Right renal cortex interstitium (tissue), 3 donors: Measurements from ENCODE around the gene OR2AG2. TPM values are rescaled to one million over a fixed set of nuclear protein-coding genes. Genes with fewer than 3 reads are reported as not detected.

Experiments
- DNase-seq, 3 donors: peaks; one replicate each; pipeline ENCODE4 v3.0.0-alpha.2; 2013; ENCODE audit warnings: low read depth in 3 of 3, low spot score in 2 of 3
- polyA plus RNA-seq, 3 donors: library from polyadenylated mRNA; unstranded; fragments of 120-200 nt; gene quantifications; one replicate each; pipeline ENCODE4 v1.2.1, GENCODE V29; 2013; ENCODE audit not compliant: insufficient read length in 3 of 3

The OR2AG2 gene
- polyA plus RNA-seq, 3 donors: 0.07 to 0.14 (median 0.10) TPM

DNA sequence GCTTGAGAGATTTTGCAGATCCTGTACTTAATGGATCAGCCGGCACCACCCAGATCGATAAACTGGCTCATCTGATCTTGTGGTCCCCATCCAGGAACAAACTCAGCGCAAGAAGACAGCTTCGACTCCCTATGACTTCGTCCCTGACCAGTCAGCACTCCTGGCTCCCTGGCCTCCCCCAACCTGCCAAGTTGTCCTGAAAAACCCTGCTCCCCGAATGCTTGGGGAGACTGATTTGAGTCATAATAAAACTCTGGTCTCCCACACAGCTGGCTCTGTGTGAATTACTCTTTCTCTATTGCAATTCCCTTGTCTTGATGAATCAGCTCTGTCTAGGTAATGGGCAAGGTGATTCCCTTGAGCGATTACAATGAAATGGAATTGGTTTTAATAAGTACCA, 29.5 kb downstream of the OR2AG2 start:
- no peak for DNase-seq

DNA sequence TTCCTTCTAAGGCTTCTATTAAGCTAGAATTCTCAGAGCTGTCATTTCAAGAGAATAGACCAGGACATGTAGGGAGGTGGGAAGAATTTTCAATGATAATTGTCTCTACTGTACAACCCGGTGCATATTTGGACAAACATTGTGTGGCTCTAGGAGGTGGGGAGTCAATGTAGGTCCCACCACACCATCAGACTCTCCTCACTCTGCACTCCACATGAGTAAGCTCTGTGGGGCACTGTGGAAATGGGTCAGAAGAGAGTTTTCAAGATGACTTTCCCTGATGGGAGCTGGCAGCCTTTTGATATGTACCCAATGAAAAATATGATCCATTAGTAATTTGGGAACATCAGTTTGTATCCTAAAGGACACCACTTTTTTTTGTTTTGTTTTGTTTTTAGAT, 33.2 kb downstream of the OR2AG2 start:
- DNase-seq: no peak

DNA sequence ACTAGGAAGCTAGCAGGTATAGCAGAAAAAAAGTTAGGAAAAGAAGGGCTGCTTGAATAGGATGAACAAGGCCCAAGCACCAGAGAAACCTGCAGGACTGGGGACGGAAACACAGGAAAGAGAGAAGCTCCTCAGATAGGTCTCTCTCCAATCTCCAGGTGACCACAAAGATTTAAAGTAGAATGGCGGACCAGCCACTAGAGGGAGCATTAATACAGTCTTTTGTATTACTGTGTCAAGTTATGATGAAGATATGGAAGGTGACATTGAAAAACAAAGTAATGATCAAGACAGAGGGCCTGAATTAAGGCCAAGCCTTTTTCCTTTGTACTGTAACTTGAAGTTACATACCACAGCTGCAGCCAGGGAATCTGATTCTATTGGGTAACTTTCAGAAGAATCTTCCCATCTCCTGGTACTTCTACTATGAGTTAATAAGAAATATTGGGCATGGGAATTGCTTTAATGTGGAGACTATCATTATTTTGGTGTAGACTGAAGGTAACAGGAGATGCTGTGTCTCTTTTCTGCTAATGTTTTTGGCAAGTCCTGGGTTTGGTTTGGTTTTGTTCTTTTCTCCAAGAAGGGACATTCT, 33.8 kb downstream of the OR2AG2 start:
- no peak for DNase-seq

DNA sequence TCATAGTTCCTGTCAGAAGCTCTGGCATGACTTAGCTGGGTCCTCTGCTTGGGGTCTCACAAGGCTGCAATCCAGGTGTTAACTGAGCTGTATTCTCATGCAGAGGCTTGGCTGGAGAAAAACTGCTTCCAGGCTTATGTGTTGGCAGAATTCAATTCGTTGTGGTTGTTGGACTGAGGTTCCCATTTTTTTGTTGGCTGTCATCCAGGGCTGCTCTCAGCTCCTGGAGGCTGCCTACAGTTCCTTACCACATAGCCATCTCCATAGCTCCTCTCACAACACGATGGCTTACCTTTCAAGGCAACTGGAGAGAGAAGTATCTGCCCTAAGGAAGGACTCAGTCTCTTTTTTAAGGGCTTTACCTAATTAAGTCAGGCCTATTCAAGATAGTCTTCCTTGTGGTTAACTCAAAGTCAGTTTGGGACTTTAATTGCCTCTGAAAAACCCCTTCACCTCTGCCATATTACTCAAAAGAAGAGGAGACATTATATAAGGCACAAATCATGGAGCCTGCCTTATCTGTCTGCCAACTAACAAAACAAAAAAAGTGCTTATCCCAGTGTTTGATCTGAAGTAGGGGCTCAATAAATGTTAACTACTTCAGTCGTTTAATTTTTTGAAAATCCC, 35.2 kb downstream of the OR2AG2 start:
- no peak for DNase-seq

DNA sequence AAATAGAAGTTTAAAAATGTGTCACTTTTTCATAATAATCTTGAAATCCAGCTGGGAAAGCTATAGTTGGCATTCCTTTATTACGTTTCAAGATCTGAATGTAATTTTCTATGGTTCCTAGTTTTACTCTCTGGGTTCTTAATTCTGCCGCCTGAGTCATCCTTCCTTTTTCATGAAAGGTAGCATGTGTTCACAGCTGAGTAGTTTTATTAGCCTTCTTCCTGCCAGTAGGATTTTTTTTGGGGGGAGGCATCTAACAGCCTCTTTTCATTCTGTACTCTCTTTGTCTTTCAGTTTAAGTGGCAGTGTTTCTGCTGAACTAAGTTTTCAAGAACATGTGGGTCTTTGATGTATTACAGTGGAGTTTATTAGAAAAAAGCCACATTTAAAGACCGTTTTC, 36.5 kb downstream of the OR2AG2 start:
- DNase-seq: no peak

DNA sequence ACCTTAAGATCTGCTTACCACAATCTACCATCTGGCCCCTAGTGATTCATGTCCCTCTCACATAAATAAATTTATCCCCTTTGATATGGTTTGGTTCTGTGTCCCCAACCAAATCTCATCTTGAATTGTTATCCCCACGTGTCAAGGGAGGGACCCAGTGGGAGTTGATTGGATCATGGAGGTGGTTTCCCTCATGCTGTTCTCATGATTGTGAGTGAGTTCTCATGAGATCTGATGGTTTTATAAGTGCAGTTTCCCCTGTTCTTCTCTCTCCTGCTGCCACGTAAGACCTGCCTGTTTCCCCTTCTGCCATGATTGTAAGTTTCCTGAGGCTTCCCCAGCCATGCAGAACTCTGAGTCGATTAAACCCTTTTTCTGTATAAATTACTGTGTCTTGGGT, 37.2 kb downstream of the OR2AG2 start:
- DNase-seq: no peak

DNA sequence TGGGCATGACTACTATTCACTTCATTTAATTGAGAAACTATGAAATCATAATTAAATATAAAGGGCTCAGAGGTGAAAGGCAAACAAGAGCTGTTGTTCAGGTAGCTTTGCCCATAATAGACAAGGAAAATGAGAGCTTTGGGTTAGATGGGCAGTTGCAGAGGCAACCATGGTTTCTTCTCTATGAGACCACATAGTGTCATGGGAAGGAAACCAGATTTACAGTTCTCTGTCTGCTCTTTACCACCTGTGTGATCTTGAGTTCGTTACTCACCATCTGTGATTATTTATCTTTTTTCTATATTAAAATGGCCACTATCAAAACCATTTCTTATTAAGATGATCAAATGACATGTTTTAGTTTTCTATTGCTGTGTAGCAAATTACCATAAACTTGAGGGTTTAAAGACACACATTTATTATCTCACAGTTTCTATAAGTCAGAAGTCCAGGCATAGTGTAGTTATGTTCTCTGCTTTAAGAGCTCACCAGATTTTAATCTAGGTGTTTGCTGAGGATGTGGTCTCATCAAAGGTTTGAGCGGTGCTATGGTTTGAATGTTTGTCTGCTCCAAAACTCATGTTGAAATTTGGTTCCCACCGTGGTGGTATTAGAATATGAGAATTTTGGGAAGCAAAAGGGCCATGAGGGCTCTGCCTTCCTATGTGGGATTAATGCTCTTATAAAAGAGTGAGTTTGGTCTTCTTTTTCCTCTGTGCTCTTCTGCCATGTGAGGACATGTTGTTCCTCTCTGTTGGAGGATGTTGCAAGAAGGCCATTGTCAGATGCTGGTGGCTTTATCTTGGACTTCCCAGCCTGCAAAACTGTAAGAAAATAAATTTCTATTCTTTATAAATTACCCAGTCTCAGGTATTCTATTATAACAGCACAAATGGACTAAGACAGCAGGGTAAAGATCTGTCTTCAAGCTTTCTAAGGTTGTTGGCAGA, 38.2 kb downstream of the OR2AG2 start:
- no peak for DNase-seq

DNA sequence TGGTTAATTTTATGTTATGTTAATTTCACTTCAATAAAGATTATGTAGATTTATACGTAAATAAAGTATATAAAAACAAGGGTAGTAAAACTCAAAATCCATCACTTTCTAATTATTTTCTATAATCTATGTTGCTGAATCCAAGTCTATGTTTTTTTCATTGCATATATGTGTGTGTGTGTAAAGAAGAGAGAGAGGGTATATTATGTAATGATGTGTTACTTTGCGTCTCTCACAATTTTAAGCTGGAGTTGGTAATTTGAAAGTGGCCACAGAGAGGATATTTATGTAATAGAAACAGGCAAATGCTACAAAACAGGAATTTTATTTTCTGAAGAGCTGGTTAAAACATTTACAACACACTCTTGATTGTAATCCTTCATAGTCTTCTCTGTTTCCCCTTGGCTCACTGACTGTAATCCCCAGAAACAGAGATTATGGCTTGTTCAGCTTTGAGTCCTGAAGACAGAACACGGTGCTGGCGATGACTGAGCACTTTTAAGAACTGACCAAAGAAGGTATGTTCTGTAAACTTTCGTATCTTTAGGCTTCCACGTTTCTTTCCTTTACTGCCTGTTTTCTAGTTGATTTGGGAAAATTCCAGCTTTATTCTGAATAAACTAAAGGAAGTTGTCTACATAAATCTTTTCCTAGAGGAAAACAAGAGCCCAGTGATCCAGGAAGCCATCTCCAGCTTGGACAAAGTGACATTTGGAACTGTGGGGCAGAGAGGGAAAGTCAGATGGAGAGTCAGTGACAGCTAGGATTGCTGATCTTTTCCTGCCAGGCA, 43.6 kb downstream of the OR2AG2 start:
- no peak for DNase-seq

DNA sequence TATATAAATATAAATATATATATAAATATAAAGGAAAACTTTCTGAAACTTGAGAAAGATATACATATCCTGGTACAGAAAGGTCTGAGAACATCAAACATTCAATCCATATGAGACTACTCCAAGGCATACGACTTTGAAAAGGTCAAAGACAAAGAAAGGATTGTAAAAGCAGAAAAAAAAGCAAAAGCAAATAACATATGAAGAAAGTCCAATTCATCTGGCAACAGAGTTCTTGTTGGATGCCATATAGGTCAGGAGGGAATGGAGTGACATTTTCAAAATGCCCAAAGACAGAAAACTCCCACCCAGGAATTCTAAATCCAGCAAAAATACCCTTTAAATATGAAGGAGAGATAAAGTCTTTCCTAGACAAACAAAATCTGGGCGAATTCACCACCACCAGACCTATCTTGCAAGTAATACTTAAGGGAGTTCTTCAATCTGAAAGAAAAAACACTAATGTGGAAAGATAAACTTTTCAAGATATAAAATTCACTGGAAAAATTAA, 46.3 kb downstream of the OR2AG2 start:
- DNase-seq: no peak

DNA sequence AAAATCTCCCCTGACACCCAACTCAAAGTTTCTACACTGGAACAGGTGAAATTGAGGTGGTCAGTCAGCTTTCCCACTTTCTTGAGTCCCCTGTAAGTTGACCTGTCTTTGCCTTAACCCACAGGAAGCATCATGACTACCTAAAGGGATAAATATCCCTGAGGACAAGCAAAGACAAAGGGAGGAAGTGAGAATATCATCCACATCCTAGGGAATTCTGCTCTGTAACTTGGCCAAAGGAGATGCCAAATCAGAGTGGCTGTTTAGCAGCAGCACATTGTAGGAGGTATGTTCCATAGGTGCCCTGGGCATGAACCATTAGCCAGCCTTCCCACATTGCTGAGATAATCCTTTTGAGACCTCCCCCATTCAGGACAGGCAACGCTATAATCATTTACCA, 47.8 kb downstream of the OR2AG2 start:
- no peak for DNase-seq

DNA sequence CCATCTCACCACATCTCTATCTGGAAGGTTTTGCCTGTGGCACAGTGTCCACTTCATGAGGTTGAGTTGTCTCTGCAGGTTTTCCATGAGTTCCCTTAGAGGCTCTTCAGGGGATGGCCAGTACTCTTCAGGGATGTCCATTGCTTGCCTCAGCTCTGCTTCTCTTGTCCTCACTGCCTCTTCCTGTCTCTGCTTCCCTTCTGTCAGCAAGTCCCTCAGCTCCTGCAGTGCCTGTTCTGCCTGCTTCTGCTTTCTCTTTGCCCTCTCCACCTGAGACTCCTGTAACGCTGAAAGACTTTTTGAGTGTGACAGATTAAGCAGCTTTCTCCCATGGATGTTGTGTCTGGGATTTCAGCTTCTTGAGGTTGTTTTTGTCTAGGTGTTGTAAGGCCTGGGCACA, 50.4 kb downstream of the OR2AG2 start:
- no peak for DNase-seq

DNA sequence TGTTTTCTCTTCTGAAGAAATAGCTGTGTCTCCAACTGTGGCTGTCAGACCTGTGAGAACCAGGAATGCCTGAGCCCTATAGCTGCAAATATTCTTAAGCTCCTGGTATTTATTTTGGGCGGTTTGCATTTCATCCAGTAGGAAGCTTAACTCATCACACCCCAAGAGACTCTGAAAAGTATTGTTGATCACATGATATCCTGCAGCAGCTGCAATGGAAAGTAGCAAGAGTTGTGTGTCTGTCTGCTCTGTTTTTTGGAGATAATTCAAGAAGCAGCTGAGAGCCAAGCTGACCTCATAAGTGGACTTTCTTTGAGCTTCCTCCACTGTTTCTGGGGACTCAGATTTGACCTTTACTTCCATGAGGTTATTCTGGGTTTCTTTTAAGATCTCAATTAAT, 52.2 kb downstream of the OR2AG2 start:
- DNase-seq: no peak

DNA sequence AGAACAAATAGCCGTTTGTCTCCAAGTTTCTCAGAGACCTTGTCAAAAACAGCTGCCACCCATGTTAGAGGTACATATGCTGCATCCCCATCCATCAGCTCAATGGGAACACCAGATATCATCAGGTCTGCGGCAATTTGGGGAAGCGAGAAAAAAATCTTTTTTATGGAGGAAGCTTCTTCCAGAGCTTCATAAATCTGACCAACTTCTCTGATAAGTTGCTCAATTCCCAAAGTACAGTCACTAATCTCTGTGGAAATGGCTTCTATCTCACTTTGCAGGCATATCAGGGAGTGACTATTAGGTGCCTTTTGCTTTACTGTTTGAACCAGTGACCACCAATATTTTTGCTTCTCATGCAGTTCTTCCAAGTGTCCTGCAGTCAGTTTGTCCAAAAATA, 54.4 kb downstream of the OR2AG2 start:
- no peak for DNase-seq

Other genes starting within 250 kb of the OR2AG2 start
- 10 to 100 TPM; 21.3 to 22.6 (median 21.6) TPM for gene RRP8, start 168.4 kb downstream of the OR2AG2 start, polyA plus RNA-seq
- gene ILK, start 168.2 kb downstream of the OR2AG2 start, polyA plus RNA-seq: 100 to 1,000 TPM; 144 to 167 (median 159) TPM
- 10 to 100 TPM; 66.4 to 92.9 (median 91.4) TPM for gene TAF10, start 159.8 kb downstream of the OR2AG2 start, polyA plus RNA-seq
- 100 to 1,000 TPM; 111 to 131 (median 118) TPM for gene TPP1, start 152.6 kb downstream of the OR2AG2 start, polyA plus RNA-seq
- 10 to 100 TPM; 27.8 to 31.1 (median 30.3) TPM for gene DCHS1, start 116.2 kb downstream of the OR2AG2 start, polyA plus RNA-seq
- 10 to 100 TPM; 68.3 to 81.6 (median 68.3) TPM for gene MRPL17, start 88.6 kb downstream of the OR2AG2 start, polyA plus RNA-seq
- under 1 TPM in 1 of 3 donors, not detected in 2; 0.07 TPM for gene OR2AG1, start 11.0 kb upstream of the OR2AG2 start, polyA plus RNA-seq
- under 1 TPM in 1 of 3 donors, not detected in 2; 0.04 TPM for gene OR6A2, start 27.7 kb upstream of the OR2AG2 start, polyA plus RNA-seq
- gene OR10A5, start 73.7 kb upstream of the OR2AG2 start, polyA plus RNA-seq: not detected
- not detected for gene OR10A2, start 91.1 kb upstream of the OR2AG2 start, polyA plus RNA-seq
- gene OR10A4, start 104.6 kb upstream of the OR2AG2 start, polyA plus RNA-seq: not detected
- not detected for gene OR2D2, start 120.5 kb upstream of the OR2AG2 start, polyA plus RNA-seq
- not detected for gene OR2D3, start 149.0 kb upstream of the OR2AG2 start, polyA plus RNA-seq
- gene ZNF215, start 154.4 kb upstream of the OR2AG2 start, polyA plus RNA-seq: 1 to 10 TPM; 3.5 to 3.8 (median 3.6) TPM
- 10 to 100 TPM; 11.8 to 13.9 (median 13.7) TPM for gene ZNF214, start 248.4 kb upstream of the OR2AG2 start, polyA plus RNA-seq
- 1 to 10 TPM in 1 of 3 donors, under 1 TPM in 2; 0.71 to 1.4 (median 0.79) TPM for gene NLRP14, start 248.5 kb upstream of the OR2AG2 start, polyA plus RNA-seq